SK-N-SH (cell line): Measurements from ENCODE around the gene CARD19. TPM values are rescaled to one million over a fixed set of nuclear protein-coding genes. Genes with fewer than 3 reads are reported as not detected.

ENCODE experiments used
- CTCF ChIA-PET: fragments of 300-600, 350-600 bp; formaldehyde crosslinking; extraction: SDS; loops from one replicate; lab custom pipeline; 2021; lab: Yijun Ruan, JAX
- POLR2A ChIA-PET: fragments of 350-600 bp; sonication (Branson Sonifier 250); formaldehyde crosslinking; extraction: SDS; loops from one replicate; lab custom pipeline; 2020; ENCODE audit warnings: antibody characterized with exemption, inconsistent platforms; lab: Yijun Ruan, JAX
- DNase-seq: peaks from one replicate; pipeline ENCODE4 v3.0.0; 2012
- H2AFZ ChIP-seq: fragments of 200-600 bp; sonication (generic); 2 replicates; pipeline ENCODE4 v1.8.1; 2016; ENCODE audit warnings: antibody characterized with exemption, mild to moderate bottlenecking, low read depth
- H3F3A ChIP-seq: fragments of 200-600 bp; sonication (generic); replicated peaks from 2 replicates; pipeline ENCODE3; 2016; ENCODE audit warnings: antibody characterized with exemption, mild to moderate bottlenecking; ENCODE audit not compliant: insufficient read depth
- H3K27ac ChIP-seq, 2 experiments: fragments of 200-500 bp in 1 of 2; fragments of 200-600 bp in 1 of 2; sonication (Bioruptor generic) in 1 of 2; sonication (generic), shearing (Covaris generic) in 1 of 2; 2 replicates each; pipeline versions ENCODE4 v1.5.1 to v1.6.1; 2014 to 2016; ENCODE audit warnings: low read depth in 2 of 2, inconsistent platforms in 1 of 2, low read length in 1 of 2, mild to moderate bottlenecking in 1 of 2, mixed read lengths in 1 of 2
- H3K27me3 ChIP-seq: fragments of 200-600 bp; sonication (generic), shearing (Covaris generic); 2 replicates; pipeline ENCODE4 v1.6.1; 2016; ENCODE audit warnings: mixed run types; ENCODE audit not compliant: insufficient read depth
- H3K36me3 ChIP-seq, 2 experiments: fragments of 200-500 bp in 1 of 2; fragments of 200-600 bp in 1 of 2; sonication (Bioruptor generic) in 1 of 2; sonication (generic) in 1 of 2; replicated peaks in 1 of 2; 2 replicates each; pipeline versions ENCODE3 to v1.5.1; 2014 to 2016; ENCODE audit warnings: low read length in 1 of 2, mild to moderate bottlenecking in 1 of 2; ENCODE audit not compliant: insufficient read depth in 2 of 2, control insufficient read depth in 1 of 2
- H3K4me1 ChIP-seq, 2 experiments: fragments of 200-500 bp in 1 of 2; fragments of 200-600 bp in 1 of 2; sonication (Bioruptor generic) in 1 of 2; sonication (generic), shearing (Covaris generic) in 1 of 2; 2 replicates each; pipeline versions ENCODE4 v1.5.1 to v1.6.1; 2014 to 2016; ENCODE audit warnings: low read depth in 1 of 2, low read length in 1 of 2, mixed run types in 1 of 2; ENCODE audit not compliant: insufficient read depth in 2 of 2, control insufficient read depth in 1 of 2
- H3K4me2 ChIP-seq: fragments of 200-600 bp; sonication (generic), shearing (Covaris generic); 2 replicates; pipeline ENCODE4 v1.6.1; 2017; ENCODE audit warnings: mixed run types
- H3K4me3 ChIP-seq, 2 experiments: fragments of 200-500 bp in 1 of 2; fragments of 200-600 bp in 1 of 2; sonication (Bioruptor generic) in 1 of 2; sonication (generic), shearing (Covaris generic) in 1 of 2; 2 replicates each; pipeline versions ENCODE4 v1.5.1 to v1.8.1; 2014 to 2016; ENCODE audit warnings: low read depth in 2 of 2, inconsistent platforms in 1 of 2, low read length in 1 of 2, mild to moderate bottlenecking in 1 of 2, mixed read lengths in 1 of 2, moderate library complexity in 1 of 2
- H3K79me2 ChIP-seq: fragments of 200-600 bp; sonication (generic); 2 replicates; pipeline ENCODE4 v1.8.1; 2017; ENCODE audit warnings: mild to moderate bottlenecking; ENCODE audit not compliant: insufficient read depth
- H3K9ac ChIP-seq: fragments of 200-600 bp; sonication (generic); 2 replicates; pipeline ENCODE4 v1.6.1; 2017; ENCODE audit warnings: mixed run types
- H3K9me2 ChIP-seq: fragments of 200-600 bp; sonication (generic); 2 replicates; pipeline ENCODE4 v1.6.1; 2017; ENCODE audit warnings: mixed run types
- H3K9me3 ChIP-seq: fragments of 200-600 bp; sonication (generic); 2 replicates; pipeline ENCODE4 v1.6.1; 2017; ENCODE audit warnings: mixed run types, mild to moderate bottlenecking, moderate library complexity
- H4K20me1 ChIP-seq: fragments of 200-600 bp; sonication (generic); 2 replicates; pipeline ENCODE4 v1.6.1; 2017; ENCODE audit warnings: mild to moderate bottlenecking, mixed run types; ENCODE audit not compliant: insufficient read depth
- ELF1 ChIP-seq: IDR thresholded peaks from 2 replicates; pipeline ENCODE4 v1.4.0; 2012
- EP300 ChIP-seq, 2 experiments: IDR thresholded peaks; 2 replicates each; pipeline versions ENCODE4 v1.4.0 to v1.6.1; 2012; ENCODE audit warnings: borderline replicate concordance in 1 of 2, low read depth in 1 of 2, low read length in 1 of 2
- EZH2phosphoT487 ChIP-seq: fragments of 200-600 bp; sonication (generic); IDR thresholded peaks from 2 replicates; pipeline ENCODE4 v1.6.1; 2017; ENCODE audit warnings: low read depth, mixed run types, mild to moderate bottlenecking, antibody characterized with exemption, moderate library complexity, borderline replicate concordance
- FOSL2 ChIP-seq: IDR thresholded peaks from 2 replicates; pipeline ENCODE4 v1.4.0; 2012; ENCODE audit warnings: low read depth, mild to moderate bottlenecking, moderate library complexity, borderline replicate concordance
- FOXJ3 ChIP-seq: sonication (generic); formaldehyde crosslinking; IDR thresholded peaks from 2 replicates; pipeline ENCODE4 v1.5.1; 2020; ENCODE audit warnings: mild to moderate bottlenecking, missing genetic modification reagents
- FOXM1 ChIP-seq: IDR thresholded peaks from 2 replicates; pipeline ENCODE4 v1.4.0; 2012; ENCODE audit warnings: low read depth, mild to moderate bottlenecking
- GABPA ChIP-seq: IDR thresholded peaks from 2 replicates; pipeline ENCODE4 v1.4.0; 2012; ENCODE audit warnings: low read depth, mild to moderate bottlenecking
- GATA2 ChIP-seq: sonication (generic); formaldehyde crosslinking; IDR thresholded peaks from 2 replicates; pipeline ENCODE4 v1.5.0; 2020; ENCODE audit warnings: mild to moderate bottlenecking, missing genetic modification reagents
- JUND ChIP-seq: IDR thresholded peaks from 2 replicates; pipeline ENCODE4 v1.4.0; 2012
- NFIC ChIP-seq: IDR thresholded peaks from 2 replicates; pipeline ENCODE4 v1.4.0; 2012; ENCODE audit warnings: borderline replicate concordance
- NRF1 ChIP-seq: IDR thresholded peaks from 2 replicates; pipeline ENCODE4 v1.6.1; 2012; ENCODE audit warnings: low read depth, mild to moderate bottlenecking, low read length
- POLR2AphosphoS5 ChIP-seq: IDR thresholded peaks from 2 replicates; pipeline ENCODE4 v1.6.1; 2012; ENCODE audit warnings: low read depth, low read length
- RAD21 ChIP-seq: IDR thresholded peaks from 2 replicates; pipeline ENCODE4 v1.6.1; 2012; ENCODE audit warnings: mild to moderate bottlenecking, low read length
- RCOR1 ChIP-seq: fragments of 150-350 bp; IDR thresholded peaks from 2 replicates; pipeline ENCODE4 v1.6.1; 2017; ENCODE audit warnings: antibody characterized with exemption, low read length
- SIN3A ChIP-seq: IDR thresholded peaks from 2 replicates; pipeline ENCODE4 v1.6.1; 2012; ENCODE audit warnings: low read depth, mild to moderate bottlenecking, low read length, moderate library complexity, borderline replicate concordance
- TAF1 ChIP-seq: IDR thresholded peaks from 2 replicates; pipeline ENCODE4 v1.6.1; 2012; ENCODE audit warnings: low read depth, mild to moderate bottlenecking, low read length, moderate library complexity, borderline replicate concordance
- YY1 ChIP-seq: IDR thresholded peaks from 2 replicates; pipeline ENCODE4 v1.4.0; 2012; ENCODE audit warnings: low read depth, mild to moderate bottlenecking
- whole genome bisulfite sequencing: methylation state at CpG from one replicate; pipeline ENCODE4 v1.1.6; 2017; ENCODE audit warnings: low lambda C conversion rate; 5-methylcytosine and 5-hydroxymethylcytosine counted together
- polyA plus RNA-seq, 3 experiments: library from polyadenylated mRNA; depleted of rRNA; stranded (reverse); fragments of >200 nt; gene quantifications; 2 replicates each; pipeline ENCODE4 v1.2.3, GENCODE V29; 2012
- TF ChIP-seq, protein P1 (sequence below): fragments of 150-350 bp; IDR thresholded peaks from 2 replicates; pipeline ENCODE4 v1.6.1; 2017; ENCODE audit warnings: antibody characterized with exemption, low read length, low read depth, borderline replicate concordance
- TF ChIP-seq, protein P2 (sequence below): IDR thresholded peaks from 2 replicates; pipeline ENCODE4 v1.4.0; 2012; ENCODE audit warnings: low read depth, borderline replicate concordance
- TF ChIP-seq, protein P3 (sequence below): IDR thresholded peaks from 2 replicates; pipeline ENCODE4 v1.4.0; 2012; ENCODE audit warnings: low read depth, borderline replicate concordance
- TF ChIP-seq, protein P4 (sequence below): IDR thresholded peaks from 2 replicates; pipeline ENCODE4 v1.4.0; 2012; ENCODE audit warnings: low read depth

CARD19 gene
- polyA plus RNA-seq, 1 of the 3 experiments (the other 2 are of a cell fraction), result 165 TPM

DNA sequence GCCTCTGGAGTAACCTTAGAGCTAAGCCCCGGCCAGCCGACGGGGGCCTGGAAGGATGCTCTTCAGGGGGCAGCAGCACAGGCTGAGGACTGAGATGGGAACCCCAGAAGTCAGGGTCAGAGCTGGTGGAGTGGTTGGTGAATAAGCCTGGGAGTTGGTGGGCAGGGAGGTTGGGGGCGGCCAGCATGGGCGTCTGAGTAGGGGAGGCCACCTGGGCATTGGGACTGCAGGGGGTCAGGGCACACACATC, 23.6 kb downstream of the CARD19 start:
- H3K9me2 ChIP-seq, result no peaks in the 10 kb centered on the region
- no peak for DNase-seq
- H3K4me1 ChIP-seq, result peaks cover 0 to 15% of the 10 kb centered on the region in 2 experiments; a peak in 2 of 4 replicates
- H3F3A ChIP-seq, result no peaks in the 10 kb centered on the region
- no peaks in the 10 kb centered on the region for H3K9me3 ChIP-seq
- H2AFZ ChIP-seq, result no peak overlapping the region
- TF ChIP-seq FOSL2 (no peak), NFIC (no peak), GABPA (no peak), POLR2AphosphoS5 (no peak), GATA2 (CRISPR knock-in tag) (no peak), RAD21 (no peak), TAF1 (no peak), RCOR1 (no peak), NRF1 (no peak), EZH2phosphoT487 (no peak), FOXM1 (no peak), ELF1 (no peak), EP300 (IDR thresholded peaks at IDR 0.05; ENCODE audit: borderline replicate concordance in 1 of 2, low read depth in 1 of 2, low read length in 1 of 2) (no peak)
- TF ChIP-seq, protein P1, sequence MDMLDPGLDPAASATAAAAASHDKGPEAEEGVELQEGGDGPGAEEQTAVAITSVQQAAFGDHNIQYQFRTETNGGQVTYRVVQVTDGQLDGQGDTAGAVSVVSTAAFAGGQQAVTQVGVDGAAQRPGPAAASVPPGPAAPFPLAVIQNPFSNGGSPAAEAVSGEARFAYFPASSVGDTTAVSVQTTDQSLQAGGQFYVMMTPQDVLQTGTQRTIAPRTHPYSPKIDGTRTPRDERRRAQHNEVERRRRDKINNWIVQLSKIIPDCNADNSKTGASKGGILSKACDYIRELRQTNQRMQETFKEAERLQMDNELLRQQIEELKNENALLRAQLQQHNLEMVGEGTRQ, result no peak
- TF ChIP-seq, protein P2, sequence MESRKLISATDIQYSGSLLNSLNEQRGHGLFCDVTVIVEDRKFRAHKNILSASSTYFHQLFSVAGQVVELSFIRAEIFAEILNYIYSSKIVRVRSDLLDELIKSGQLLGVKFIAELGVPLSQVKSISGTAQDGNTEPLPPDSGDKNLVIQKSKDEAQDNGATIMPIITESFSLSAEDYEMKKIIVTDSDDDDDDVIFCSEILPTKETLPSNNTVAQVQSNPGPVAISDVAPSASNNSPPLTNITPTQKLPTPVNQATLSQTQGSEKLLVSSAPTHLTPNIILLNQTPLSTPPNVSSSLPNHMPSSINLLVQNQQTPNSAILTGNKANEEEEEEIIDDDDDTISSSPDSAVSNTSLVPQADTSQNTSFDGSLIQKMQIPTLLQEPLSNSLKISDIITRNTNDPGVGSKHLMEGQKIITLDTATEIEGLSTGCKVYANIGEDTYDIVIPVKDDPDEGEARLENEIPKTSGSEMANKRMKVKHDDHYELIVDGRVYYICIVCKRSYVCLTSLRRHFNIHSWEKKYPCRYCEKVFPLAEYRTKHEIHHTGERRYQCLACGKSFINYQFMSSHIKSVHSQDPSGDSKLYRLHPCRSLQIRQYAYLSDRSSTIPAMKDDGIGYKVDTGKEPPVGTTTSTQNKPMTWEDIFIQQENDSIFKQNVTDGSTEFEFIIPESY, result no peak
- no peaks in the 10 kb centered on the region for H3K79me2 ChIP-seq
- H3K4me3 ChIP-seq, result no peak overlapping the region
- POLR2A ChIA-PET, result no interaction called here
- no peaks in the 10 kb centered on the region for H3K27me3 ChIP-seq
- H3K36me3 ChIP-seq, result peaks cover 0 to 2% of the 10 kb centered on the region in 2 experiments
- no peak overlapping the region for H3K9ac ChIP-seq
- H3K4me2 ChIP-seq, result peak overlapping the region; percentile 26; the same call in 1 of the 2 replicates
- peak overlapping the region; percentile 41 to 79 for H3K27ac ChIP-seq
- no peaks in the 10 kb centered on the region for H4K20me1 ChIP-seq
- WGBS, result 87% methylated on average over 5 of the region's 5 CpGs
- CTCF ChIA-PET, result interaction anchor here (0.6 to 4.2 kb wide), 10 partner anchors 9 to 895 kb away, joined by 3 to 53 read pairs (median 4); partner anchors contain the start of gene NINJ1

DNA sequence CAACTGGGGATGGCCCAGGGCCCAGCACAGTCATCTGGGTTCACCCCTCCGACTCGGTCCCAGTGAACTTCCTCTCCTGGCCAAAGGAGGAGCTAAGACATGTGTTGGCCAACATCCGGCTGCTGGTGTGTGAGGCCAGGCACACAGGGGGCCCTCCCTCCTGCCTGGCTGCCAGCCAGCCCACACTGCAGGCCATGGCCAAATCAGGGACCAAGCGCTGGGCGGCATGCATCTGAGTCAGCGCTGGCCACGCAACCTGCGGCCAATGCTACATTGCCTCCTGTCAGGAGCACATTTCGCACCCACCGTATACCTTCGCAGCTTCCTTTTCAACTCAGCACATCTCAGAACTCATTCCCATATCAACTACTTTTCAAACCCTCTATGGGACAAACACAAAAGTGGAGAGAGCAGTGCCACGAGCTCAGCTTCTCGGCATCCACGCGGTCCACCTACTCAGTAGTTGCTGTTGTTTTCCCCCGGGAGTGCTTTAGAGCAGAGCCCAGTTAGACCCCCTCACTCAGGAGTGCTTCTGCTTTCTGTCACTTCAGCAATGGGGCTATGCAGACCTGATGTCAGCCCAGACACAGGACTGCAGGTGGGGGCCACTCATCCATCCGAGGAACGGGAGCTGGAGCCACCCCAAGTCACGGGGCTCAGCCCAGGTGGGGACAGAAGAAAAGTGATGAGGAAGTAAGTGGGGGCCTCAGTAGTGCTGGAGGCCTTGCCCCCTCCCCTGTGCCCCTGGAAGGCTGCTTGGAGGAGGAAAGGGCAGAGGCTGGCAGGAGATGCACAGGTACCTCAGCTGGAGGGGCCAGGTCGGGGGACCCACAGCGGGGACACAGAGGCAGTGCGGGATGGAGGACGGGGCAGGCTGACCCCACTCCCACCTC, 24.2 kb downstream of the CARD19 start:
- Histone ChIP-seq H4K20me1 (no peaks in the 10 kb centered on the region), H3K27ac (peak overlapping the region; percentile 41 to 79), H3K9me3 (no peaks in the 10 kb centered on the region), H3K79me2 (no peaks in the 10 kb centered on the region), H3F3A (no peaks in the 10 kb centered on the region), H3K9ac (no peak overlapping the region), H3K4me3 (no peak overlapping the region), H2AFZ (no peak overlapping the region), H3K4me1 (peaks cover 0 to 15% of the 10 kb centered on the region in 2 experiments; a peak in 2 of 4 replicates), H3K9me2 (no peaks in the 10 kb centered on the region), H3K36me3 (peaks cover 0 to 7% of the 10 kb centered on the region in 2 experiments), H3K4me2 (peak overlapping the region; percentile 26; the same call in 1 of the 2 replicates), H3K27me3 (no peaks in the 10 kb centered on the region)
- CTCF ChIA-PET, result interaction anchor here (0.6 to 4.2 kb wide), 11 partner anchors 9 to 894 kb away, joined by 3 to 53 read pairs (median 4); partner anchors contain the start of gene NINJ1
- WGBS, result 54% methylated on average over 17 of the region's 23 CpGs
- DNase-seq, result peak; percentile 94
- POLR2A ChIA-PET, result no interaction called here
- TF ChIP-seq FOXM1 (no peak), FOXJ3 (CRISPR knock-in tag) (no peak), SIN3A (peak; percentile 82; the same call in 1 of the 2 replicates), ELF1 (no peak; the same call in 1 of the 2 replicates), TAF1 (no peak), JUND (peak; percentile 55; the same call in 1 of the 2 replicates), NRF1 (no peak), NFIC (peak; percentile 98), YY1 (no peak)
- TF ChIP-seq, protein P3, sequence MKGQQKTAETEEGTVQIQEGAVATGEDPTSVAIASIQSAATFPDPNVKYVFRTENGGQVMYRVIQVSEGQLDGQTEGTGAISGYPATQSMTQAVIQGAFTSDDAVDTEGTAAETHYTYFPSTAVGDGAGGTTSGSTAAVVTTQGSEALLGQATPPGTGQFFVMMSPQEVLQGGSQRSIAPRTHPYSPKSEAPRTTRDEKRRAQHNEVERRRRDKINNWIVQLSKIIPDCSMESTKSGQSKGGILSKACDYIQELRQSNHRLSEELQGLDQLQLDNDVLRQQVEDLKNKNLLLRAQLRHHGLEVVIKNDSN, result no peak
- TF ChIP-seq, protein P4, sequence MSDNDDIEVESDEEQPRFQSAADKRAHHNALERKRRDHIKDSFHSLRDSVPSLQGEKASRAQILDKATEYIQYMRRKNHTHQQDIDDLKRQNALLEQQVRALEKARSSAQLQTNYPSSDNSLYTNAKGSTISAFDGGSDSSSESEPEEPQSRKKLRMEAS, result peak; percentile 97
- TF ChIP-seq, protein P2, result no peak
